ENCODE data around the gene HS3ST1. TPM values are rescaled to one million over a fixed set of nuclear protein-coding genes. Genes with fewer than 3 reads are reported as not detected.

Gene HS3ST1
- polyA plus RNA-seq, 3 donors: 0.01 to 0.02 TPM; not detected in 1

- Mint-ChIP-seq H3K36me3 (peaks cover 0 to 1% of the 10 kb centered on the region in 2 donors), H3K4me1 (peaks cover 32% of the 10 kb centered on the region), H3K27me3 (ENCODE audit: low read depth in 3 of 3) (peaks cover 0 to 1% (median 0%) of the 10 kb centered on the region in 3 donors), H3K4me3 (peak overlapping the region; percentile 75 to 90), H3K9me3 (peaks cover 0 to 3% (median 0%) of the 10 kb centered on the region in 7 donors), H3K27ac (peak overlapping the region; percentile 85 to 97 (median 93))
- Histone ChIP-seq H3K4me1 (ENCODE audit: control insufficient read depth in 1 of 2, insufficient read depth in 2 of 2, low read length in 2 of 2) (peaks cover 26 to 30% of the 10 kb centered on the region in 2 donors), H3K9me3 (replicated peaks in 1 of 2; ENCODE audit: control insufficient read depth in 1 of 2, insufficient read depth in 1 of 2, low read length in 2 of 2) (no peaks in the 10 kb centered on the region), H3K4me2 (replicated peaks; ENCODE audit: extremely low read depth, low read length, poor library complexity, severe bottlenecking) (peak overlapping the region; percentile 72), H3K36me3 (replicated peaks in 1 of 2; ENCODE audit: control insufficient read depth in 1 of 2, insufficient read depth in 2 of 2, low read length in 2 of 2) (no peaks in the 10 kb centered on the region), H3K4me3 (replicated peaks in 1 of 3; ENCODE audit: low read depth in 2 of 3, low read length in 3 of 3) (peak overlapping the region; percentile 6 to 69 (median 62)), H2AFZ (ENCODE audit: insufficient read depth, low read depth, low read length, poor library complexity, severe bottlenecking) (peak overlapping the region; percentile 40), H3K27me3 (ENCODE audit: control insufficient read depth in 2 of 2, insufficient read depth in 2 of 2, low read length in 2 of 2) (no peaks in the 10 kb centered on the region), H3K9ac (ENCODE audit: insufficient read depth, low read length, poor library complexity, severe bottlenecking) (peak overlapping the region; percentile 11), H3K79me2 (ENCODE audit: insufficient read depth, low read length) (no peaks in the 10 kb centered on the region), H4K20me1 (ENCODE audit: insufficient read depth, low read length) (no peaks in the 10 kb centered on the region), H3K27ac (ENCODE audit: low read depth in 1 of 2, low read length in 2 of 2) (peak overlapping the region; percentile 53 to 79)
- intact Hi-C loops (cut with micrococcal nuclease): no loop called here
- 0% methylated on average over 4 of the region's 4 CpGs for WGBS (ENCODE audit: insufficient coverage)
- DNase-seq: peak; percentile 75 to 83 (median 83)
- no peak for TF ChIP-seq CTCF (IDR thresholded peaks at IDR 0.05)
Observed at GRCh38 chr4:11471618-11472017, 42.9 kb upstream of the HS3ST1 start.

DNA sequence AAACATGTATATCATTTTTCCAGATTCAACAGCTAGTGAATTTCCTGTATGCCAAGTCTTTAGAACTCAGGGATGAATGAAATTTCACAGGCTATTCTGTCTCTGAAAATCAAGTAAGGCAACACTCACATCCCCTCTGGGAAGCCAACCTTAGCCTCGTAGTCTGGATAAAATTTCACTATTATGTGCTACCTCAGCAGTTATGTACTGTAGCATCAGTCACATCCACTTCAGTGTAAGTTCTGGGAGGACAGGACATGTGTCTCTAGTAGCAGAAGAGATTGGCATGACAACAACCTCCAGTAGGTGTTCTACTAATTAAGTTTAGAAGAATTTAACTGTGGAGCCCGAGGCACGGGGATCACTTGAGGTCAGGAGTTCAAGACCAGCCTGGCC is 42.4 kb upstream of the HS3ST1 start:
- Mint-ChIP-seq H3K4me1 (peaks cover 32% of the 10 kb centered on the region), H3K27ac (peak overlapping the region; percentile 62 to 97 (median 91)), H3K9me3 (peaks cover 0 to 3% (median 0%) of the 10 kb centered on the region in 7 donors), H3K36me3 (peaks cover 0 to 1% of the 10 kb centered on the region in 2 donors), H3K4me3 (no peak overlapping the region), H3K27me3 (ENCODE audit: low read depth in 3 of 3) (peaks cover 0 to 1% (median 0%) of the 10 kb centered on the region in 3 donors)
- no CpG with 5 or more reads among the region's 3 CpGs for WGBS (ENCODE audit: insufficient coverage)
- Histone ChIP-seq H3K4me2 (replicated peaks; ENCODE audit: extremely low read depth, low read length, poor library complexity, severe bottlenecking) (no peak overlapping the region), H3K79me2 (ENCODE audit: insufficient read depth, low read length) (no peaks in the 10 kb centered on the region), H2AFZ (ENCODE audit: insufficient read depth, low read depth, low read length, poor library complexity, severe bottlenecking) (no peak overlapping the region), H3K4me3 (replicated peaks in 1 of 3; ENCODE audit: low read depth in 2 of 3, low read length in 3 of 3) (peak overlapping the region in 1 of 3 experiments; percentile 69), H3K9me3 (replicated peaks in 1 of 2; ENCODE audit: control insufficient read depth in 1 of 2, insufficient read depth in 1 of 2, low read length in 2 of 2) (no peaks in the 10 kb centered on the region), H3K27ac (ENCODE audit: low read depth in 1 of 2, low read length in 2 of 2) (peak overlapping the region; percentile 53 to 79), H3K27me3 (ENCODE audit: control insufficient read depth in 2 of 2, insufficient read depth in 2 of 2, low read length in 2 of 2) (no peaks in the 10 kb centered on the region), H3K4me1 (ENCODE audit: control insufficient read depth in 1 of 2, insufficient read depth in 2 of 2, low read length in 2 of 2) (peaks cover 26 to 30% of the 10 kb centered on the region in 2 donors), H3K9ac (ENCODE audit: insufficient read depth, low read length, poor library complexity, severe bottlenecking) (peak overlapping the region; percentile 11), H3K36me3 (replicated peaks in 1 of 2; ENCODE audit: control insufficient read depth in 1 of 2, insufficient read depth in 2 of 2, low read length in 2 of 2) (no peaks in the 10 kb centered on the region), H4K20me1 (ENCODE audit: insufficient read depth, low read length) (no peaks in the 10 kb centered on the region)
- no peak for TF ChIP-seq CTCF (IDR thresholded peaks at IDR 0.05)
- no peak for DNase-seq
- intact Hi-C loops (cut with micrococcal nuclease): no loop called here

Measured in CD14-positive monocyte (primary cell).